ENCODE data around the gene VDR.

GRCh38 chr12:47808574-47809365 lies 96.0 kb downstream of the VDR start:
- no peak for TF ChIP-seq POLR2A (IDR thresholded peaks at IDR 0.05)
- TF ChIP-seq, protein P1, sequence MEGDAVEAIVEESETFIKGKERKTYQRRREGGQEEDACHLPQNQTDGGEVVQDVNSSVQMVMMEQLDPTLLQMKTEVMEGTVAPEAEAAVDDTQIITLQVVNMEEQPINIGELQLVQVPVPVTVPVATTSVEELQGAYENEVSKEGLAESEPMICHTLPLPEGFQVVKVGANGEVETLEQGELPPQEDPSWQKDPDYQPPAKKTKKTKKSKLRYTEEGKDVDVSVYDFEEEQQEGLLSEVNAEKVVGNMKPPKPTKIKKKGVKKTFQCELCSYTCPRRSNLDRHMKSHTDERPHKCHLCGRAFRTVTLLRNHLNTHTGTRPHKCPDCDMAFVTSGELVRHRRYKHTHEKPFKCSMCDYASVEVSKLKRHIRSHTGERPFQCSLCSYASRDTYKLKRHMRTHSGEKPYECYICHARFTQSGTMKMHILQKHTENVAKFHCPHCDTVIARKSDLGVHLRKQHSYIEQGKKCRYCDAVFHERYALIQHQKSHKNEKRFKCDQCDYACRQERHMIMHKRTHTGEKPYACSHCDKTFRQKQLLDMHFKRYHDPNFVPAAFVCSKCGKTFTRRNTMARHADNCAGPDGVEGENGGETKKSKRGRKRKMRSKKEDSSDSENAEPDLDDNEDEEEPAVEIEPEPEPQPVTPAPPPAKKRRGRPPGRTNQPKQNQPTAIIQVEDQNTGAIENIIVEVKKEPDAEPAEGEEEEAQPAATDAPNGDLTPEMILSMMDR (IDR thresholded peaks at IDR 0.05), result peak in 3 of 6 experiments; percentile 16 to 27 (median 17)

Measured in esophagus squamous epithelium (tissue), 4 donors.